HFFc6 (cell line): ENCODE measurements around the gene VCL. TPM values are rescaled to one million over a fixed set of nuclear protein-coding genes. Genes with fewer than 3 reads are reported as not detected.

Experiments used
- DNase-seq: peaks from one replicate; pipeline ENCODE4 v3.0.0-alpha.2; 2018
- H3K27ac Mint-ChIP-seq: 2 replicates; pipeline ENCODE4 v1.8.0; 2020; ENCODE audit warnings: mild to moderate bottlenecking, mixed read lengths
- H3K27me3 Mint-ChIP-seq: 2 replicates; pipeline ENCODE4 v1.8.0; 2021; ENCODE audit warnings: mild to moderate bottlenecking, moderate library complexity, mixed read lengths; ENCODE audit not compliant: insufficient read depth
- H3K36me3 Mint-ChIP-seq: 2 replicates; pipeline ENCODE4 v1.8.0; 2021; ENCODE audit warnings: low read depth, mixed read lengths
- H3K4me1 Mint-ChIP-seq: 2 replicates; pipeline ENCODE4 v1.8.0; 2020; ENCODE audit warnings: low read depth, mixed read lengths
- H3K4me3 Mint-ChIP-seq: 2 replicates; pipeline ENCODE4 v1.8.0; 2020; ENCODE audit warnings: mild to moderate bottlenecking, moderate library complexity, mixed read lengths
- H3K9me3 Mint-ChIP-seq: 2 replicates; pipeline ENCODE4 v1.8.0; 2020; ENCODE audit warnings: mild to moderate bottlenecking, mixed read lengths
- CTCF ChIP-seq: fragments of 200-600 bp; sonication (generic); IDR thresholded peaks from 2 replicates; pipeline ENCODE4 v1.5.0; 2021; ENCODE audit warnings: antibody characterized with exemption, mild to moderate bottlenecking
- total RNA-seq, 6 experiments: library from RNA; stranded (reverse); fragmentation: NEBNext Ultra II Directional; extraction: Animal tissue kit (Norgen Biotek cat#: 25700); gene quantifications; 2 replicates in 1 of 6; 3 replicates in 5 of 6; pipeline ENCODE4 v1.2.3, GENCODE V29; 2021

Gene VCL
- total RNA-seq, 6 experiments from 2014 or later = 366 to 443 (median 406) TPM

DNA sequence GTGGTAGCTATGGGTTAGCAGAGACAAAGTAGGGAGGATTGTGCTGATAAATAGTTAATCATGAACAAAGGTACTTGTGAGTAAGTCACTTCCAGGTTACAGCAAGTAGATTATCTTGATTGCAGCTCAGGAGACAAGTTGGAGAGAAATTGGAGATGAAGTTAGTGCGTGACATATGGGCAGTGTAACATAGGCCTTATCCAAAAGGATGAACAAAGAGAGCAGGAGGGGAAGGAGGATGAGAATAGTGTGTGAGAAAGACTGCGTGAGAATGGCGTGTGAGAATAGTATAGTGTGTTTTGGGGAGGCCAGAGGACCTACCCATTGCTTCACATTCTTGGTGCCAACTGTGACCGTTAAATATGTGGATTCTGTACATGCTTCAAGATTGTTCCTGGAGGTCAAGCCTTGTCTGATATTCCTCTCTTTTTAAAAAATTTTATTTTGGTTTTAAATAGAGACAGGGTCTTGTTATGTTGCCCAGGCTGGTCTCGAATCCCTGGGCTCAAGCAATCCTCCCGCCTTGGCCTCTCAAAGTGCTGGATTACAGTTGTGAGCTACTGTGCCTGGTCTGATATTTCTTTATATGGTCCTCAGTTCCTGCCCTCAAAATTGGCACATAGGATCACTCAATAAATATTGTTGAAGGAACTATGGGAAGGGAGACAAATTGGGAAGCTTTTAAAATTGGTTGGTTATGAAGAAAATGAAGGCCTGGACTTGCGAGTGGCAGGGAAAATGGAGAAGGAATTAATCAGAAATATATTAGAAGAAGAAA, 3.2 kb downstream of the VCL start:
- Mint-ChIP-seq H3K36me3 (peaks cover 46% of the 10 kb centered on the region), H3K27me3 (peaks cover 7% of the 10 kb centered on the region), H3K4me1 (peaks cover 68% of the 10 kb centered on the region), H3K9me3 (no peaks in the 10 kb centered on the region), H3K27ac (peak overlapping the region; percentile 38), H3K4me3 (peak overlapping the region; percentile 100)
- no peak for DNase-seq
- TF ChIP-seq CTCF = no peak

- no peak for TF ChIP-seq CTCF
Observed at GRCh38 chr10:74006269-74006668, 8.4 kb downstream of the VCL start.

GRCh38 chr10:74008212-74008731, 10.4 kb downstream of the VCL start:
- H3K9me3 Mint-ChIP-seq = no peaks in the 10 kb centered on the region
- peak; percentile 95 for DNase-seq
- H3K4me1 Mint-ChIP-seq = peaks cover 90% of the 10 kb centered on the region
- H3K27ac Mint-ChIP-seq = peak overlapping the region; percentile 85
- H3K27me3 Mint-ChIP-seq = peaks cover 2% of the 10 kb centered on the region; the same call in 1 of the 2 replicates
- peak; percentile 6; the same call in 1 of the 2 replicates for TF ChIP-seq CTCF
- peak overlapping the region; percentile 70 for H3K4me3 Mint-ChIP-seq
- H3K36me3 Mint-ChIP-seq = peaks cover 29% of the 10 kb centered on the region

More at GRCh38 chr10:74006269-74006668, 8.4 kb downstream of the VCL start:
- Mint-ChIP-seq H3K27me3 (peaks cover 2% of the 10 kb centered on the region; the same call in 1 of the 2 replicates), H3K4me3 (no peak overlapping the region; the same call in 1 of the 2 replicates), H3K36me3 (peaks cover 28% of the 10 kb centered on the region), H3K4me1 (peaks cover 90% of the 10 kb centered on the region), H3K27ac (peak overlapping the region; percentile 49), H3K9me3 (no peaks in the 10 kb centered on the region)
- no peak for DNase-seq

- Mint-ChIP-seq H3K27ac (peak overlapping the region; percentile 81), H3K27me3 (peaks cover 2% of the 10 kb centered on the region; the same call in 1 of the 2 replicates), H3K36me3 (peaks cover 32% of the 10 kb centered on the region; the same call in 1 of the 2 replicates), H3K4me1 (peaks cover 79% of the 10 kb centered on the region), H3K9me3 (no peaks in the 10 kb centered on the region), H3K4me3 (peak overlapping the region; percentile 69)
- no peak for DNase-seq
- TF ChIP-seq CTCF = no peak
Observed at GRCh38 chr10:74011017-74011416, 13.1 kb downstream of the VCL start.

DNA sequence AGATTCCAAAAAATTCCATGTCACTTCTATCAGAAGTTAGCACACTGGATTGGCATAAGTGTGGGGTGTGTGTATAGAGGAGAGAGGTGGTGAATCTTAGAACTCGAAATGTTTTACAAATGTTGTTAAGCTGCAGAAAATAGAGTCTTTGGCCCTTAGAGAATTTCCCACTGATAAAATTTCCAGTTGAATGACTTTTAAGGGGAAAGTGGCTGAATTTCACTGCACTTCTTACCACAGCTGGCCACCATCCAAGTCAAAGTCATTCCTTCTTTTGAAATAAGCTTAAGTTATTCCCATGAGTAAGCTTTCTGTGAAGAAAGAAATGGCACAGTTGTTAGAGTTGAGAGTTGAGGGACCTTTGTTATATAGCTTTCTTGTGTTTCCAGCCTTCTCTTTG, 13.9 kb downstream of the VCL start:
- Mint-ChIP-seq H3K36me3 (peaks cover 37% of the 10 kb centered on the region), H3K27me3 (peaks cover 2% of the 10 kb centered on the region; the same call in 1 of the 2 replicates), H3K27ac (peak overlapping the region; percentile 81), H3K9me3 (no peaks in the 10 kb centered on the region), H3K4me1 (peaks cover 79% of the 10 kb centered on the region), H3K4me3 (peak overlapping the region; percentile 69)
- no peak for TF ChIP-seq CTCF
- DNase-seq = peak; percentile 78
